HG02938 (cell line): ENCODE data around the gene SRCAP.

Experiments used
- ATAC-seq: cut with Tn5 transposase; IDR thresholded peaks from one replicate; pipeline ENCODE4 v1.9.1; 2021; ENCODE audit warnings: mild to moderate bottlenecking, moderate library complexity; ENCODE audit not compliant: unreplicated experiment

SRCAP gene

DNA sequence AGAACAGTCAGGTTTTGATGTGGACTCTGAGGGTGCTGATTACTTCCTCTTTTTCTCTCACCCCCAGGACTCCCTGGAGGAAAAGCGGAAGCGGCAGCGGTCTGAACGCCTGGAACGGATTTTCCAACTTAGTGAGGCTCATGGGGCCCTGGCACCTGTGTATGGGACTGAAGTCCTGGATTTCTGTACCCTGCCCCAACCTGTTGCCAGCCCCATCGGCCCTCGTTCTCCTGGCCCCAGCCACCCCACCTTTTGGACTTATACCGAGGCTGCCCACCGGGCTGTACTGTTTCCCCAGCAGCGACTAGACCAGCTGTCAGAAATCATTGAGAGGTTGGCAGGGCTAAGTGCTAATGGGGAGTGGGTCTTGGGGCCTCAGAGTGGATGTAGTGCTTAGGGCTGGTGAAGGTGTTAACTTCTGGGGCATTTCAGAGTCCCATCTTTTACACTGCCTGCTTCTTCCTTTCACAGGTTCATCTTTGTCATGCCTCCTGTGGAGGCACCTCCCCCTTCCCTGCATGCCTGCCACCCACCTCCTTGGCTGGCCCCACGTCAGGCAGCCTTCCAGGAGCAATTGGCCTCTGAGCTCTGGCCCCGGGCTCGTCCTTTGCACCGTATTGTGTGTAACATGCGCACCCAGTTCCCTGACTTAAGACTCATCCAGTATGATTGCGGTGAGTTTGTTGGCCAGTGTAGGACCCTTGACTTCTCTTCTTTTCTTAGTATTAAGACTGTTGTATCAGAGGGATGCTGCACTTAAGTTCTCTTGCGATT lies 30.1 kb downstream of the SRCAP start:
- no peak for ATAC-seq

DNA sequence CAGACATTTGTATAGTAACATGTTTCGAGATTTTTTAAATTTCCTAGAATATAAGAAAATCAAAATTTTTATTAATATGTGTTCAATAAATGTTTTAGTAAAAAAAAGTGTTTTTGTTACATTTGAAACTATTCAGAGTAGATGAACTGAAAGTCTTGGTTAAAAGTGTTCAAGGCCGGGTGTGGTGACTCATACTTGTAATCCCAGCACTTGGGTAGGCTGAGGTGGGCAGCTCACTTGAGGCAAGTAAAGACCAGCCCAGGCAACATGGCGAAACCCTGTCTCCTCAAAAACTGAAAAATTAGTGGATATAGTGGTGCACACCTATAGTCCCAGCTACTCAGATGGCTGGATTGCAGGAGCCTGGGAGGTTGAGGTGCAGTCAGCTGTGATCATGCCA lies 32.4 kb downstream of the SRCAP start:
- no peak for ATAC-seq

DNA sequence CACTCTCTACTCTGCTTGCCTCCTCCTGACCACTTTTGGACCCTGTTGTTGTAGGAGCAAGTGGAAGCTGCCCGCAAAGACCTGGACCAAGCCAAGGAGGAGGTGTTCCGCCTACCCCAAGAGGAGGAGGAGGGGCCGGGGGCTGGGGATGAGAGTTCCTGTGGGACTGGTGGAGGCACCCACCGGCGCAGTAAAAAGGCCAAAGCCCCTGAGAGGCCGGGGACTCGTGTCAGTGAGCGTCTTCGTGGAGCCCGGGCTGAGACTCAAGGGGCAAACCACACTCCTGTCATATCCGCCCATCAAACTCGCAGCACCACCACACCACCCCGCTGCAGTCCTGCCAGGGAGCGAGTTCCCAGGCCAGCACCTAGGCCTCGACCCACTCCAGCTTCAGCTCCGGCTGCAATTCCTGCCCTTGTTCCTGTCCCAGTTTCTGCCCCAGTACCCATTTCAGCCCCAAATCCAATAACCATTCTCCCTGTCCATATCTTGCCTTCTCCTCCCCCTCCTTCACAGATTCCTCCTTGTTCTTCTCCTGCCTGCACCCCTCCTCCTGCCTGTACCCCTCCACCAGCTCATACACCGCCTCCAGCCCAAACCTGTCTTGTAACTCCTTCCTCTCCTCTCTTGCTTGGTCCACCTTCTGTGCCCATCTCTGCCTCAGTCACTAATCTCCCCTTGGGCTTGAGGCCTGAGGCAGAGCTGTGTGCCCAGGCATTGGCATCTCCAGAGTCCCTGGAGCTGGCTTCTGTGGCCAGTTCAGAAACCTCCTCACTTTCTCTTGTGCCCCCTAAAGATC lies 38.2 kb downstream of the SRCAP start:
- no peak for ATAC-seq

DNA sequence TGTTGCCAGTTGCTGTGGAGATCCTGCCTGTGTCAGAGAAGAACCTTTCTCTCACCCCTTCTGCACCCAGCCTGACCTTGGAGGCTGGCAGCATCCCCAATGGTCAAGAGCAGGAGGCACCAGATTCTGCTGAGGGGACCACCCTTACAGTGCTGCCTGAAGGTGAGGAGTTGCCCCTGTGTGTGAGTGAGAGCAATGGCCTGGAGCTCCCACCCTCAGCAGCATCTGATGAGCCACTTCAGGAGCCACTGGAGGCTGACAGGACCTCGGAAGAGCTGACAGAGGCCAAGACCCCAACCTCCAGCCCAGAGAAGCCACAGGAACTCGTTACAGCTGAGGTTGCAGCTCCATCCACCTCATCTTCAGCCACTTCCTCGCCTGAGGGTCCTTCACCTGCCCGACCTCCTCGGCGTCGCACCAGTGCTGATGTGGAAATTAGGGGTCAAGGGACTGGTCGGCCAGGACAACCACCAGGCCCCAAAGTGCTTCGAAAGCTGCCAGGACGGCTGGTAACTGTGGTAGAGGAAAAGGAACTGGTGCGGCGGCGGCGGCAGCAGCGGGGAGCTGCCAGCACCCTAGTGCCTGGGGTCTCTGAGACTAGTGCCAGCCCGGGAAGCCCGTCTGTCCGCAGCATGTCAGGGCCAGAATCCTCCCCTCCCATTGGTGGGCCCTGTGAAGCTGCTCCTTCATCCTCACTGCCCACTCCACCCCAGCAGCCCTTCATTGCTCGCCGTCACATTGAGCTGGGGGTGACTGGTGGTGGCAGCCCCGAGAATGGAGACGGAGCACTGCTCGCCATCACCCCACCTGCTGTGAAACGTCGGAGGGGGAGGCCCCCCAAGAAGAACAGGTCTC lies 39.0 kb downstream of the SRCAP start:
- ATAC-seq: no peak

DNA sequence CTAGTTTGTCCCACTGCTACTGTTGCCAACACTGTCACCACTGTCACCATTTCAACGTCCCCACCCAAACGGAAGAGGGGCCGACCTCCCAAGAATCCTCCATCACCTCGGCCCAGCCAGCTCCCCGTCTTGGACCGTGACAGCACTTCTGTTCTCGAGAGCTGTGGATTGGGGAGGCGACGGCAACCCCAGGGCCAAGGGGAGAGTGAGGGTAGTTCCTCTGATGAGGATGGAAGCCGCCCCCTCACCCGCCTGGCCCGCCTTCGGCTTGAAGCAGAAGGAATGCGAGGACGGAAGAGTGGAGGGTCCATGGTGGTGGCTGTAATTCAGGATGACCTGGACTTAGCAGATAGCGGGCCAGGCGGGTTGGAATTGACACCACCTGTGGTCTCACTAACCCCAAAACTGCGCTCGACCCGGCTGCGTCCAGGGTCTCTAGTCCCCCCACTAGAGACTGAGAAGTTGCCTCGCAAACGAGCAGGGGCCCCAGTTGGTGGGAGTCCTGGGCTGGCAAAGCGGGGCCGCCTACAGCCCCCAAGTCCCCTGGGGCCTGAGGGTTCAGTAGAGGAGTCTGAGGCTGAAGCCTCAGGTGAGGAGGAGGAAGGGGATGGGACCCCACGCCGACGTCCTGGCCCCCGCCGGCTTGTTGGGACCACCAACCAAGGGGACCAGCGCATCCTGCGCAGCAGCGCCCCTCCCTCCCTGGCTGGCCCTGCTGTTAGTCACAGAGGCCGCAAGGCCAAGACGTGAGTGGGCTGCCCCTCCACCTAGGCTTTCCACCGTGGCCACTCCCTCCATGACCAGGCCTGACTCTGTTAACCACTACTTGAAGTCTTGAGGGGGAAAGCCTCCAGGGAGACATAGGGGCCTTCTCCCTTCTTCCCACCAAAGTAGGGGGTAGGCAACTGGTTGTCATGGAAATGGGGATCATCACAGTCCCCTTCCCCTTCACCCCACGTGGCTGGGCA lies 40.3 kb downstream of the SRCAP start:
- ATAC-seq: no peak

DNA sequence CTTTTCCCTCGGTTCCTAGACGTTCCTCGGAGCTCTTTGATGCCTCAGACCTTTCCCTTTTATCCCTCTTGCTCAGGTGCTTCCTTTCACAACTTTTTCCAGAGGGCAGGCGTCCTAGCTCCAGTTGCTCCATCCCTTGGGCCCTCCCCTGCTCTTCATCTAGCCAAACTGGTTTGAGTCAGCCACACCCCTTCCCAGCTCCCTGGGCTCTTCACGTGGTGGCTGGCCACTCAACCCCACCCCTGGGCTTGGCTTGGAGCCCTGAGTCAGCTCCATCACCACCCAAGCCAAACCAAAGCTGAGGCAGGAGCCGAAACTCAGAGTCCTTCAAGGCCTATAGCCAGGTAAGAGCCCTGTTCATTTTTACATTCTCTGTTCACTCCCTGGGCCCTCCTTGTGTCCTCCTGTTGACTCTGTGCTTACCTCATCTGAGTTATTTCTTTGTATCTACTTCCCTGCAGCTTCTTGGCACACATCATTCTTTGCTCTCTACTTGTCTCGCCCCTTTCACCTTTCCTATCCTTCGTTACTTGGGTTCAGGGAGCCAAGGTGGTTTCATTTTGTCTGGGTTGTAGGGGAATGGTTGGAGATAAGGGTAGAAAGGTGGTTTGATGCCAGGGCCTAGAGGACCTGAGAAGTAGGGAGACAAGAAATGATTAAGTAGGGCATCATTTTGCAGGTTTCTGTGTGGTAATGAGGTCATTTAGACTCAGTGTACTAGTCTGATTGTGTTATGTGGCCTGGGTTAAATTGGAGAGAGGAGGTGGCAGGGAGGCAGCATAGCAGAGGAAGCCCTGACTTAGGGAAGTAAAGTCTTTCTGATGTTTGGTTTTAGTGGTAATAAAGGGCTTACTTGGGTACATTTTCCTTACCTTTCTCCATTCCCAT lies 41.6 kb downstream of the SRCAP start:
- ATAC-seq: no peak

DNA sequence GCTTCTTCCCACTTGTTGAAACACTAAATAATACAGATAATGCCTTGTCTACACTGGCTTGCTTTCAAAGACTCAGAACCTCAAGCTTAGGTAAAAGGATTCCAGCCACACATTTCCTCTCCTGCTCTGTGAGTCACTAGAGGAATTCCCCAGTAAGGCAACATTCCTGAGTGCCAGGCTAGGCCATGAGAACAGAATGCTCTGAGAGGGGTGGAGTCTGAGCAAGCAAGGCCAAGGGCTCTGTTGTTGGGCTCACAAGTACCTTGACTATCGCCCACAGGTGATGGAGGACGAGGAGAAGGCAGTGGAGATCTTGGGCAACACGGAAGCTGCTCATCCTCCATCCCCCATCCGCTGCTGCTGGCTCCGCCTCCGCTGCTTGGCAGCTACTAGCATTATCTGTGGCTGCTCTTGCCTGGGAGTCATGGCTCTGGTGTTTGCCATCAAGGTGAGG lies 42.5 kb downstream of the SRCAP start:
- ATAC-seq: no peak

DNA sequence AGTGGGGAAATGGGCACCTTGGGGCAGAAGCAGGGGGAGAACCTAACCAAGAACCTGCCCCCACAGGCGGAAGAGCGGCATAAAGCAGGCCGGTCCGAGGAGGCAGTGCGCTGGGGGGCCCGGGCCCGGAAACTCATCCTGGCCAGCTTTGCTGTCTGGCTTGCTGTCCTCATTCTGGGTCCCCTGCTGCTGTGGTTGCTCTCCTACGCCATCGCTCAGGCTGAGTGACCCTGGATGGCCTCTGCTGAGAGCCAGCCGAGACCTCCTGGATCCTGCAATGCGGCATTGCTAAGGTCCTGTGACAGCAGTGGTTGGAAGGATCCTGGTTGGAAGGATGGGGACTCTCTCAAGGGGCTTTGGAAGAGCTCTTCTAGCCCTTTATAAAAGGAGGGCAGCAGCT lies 44.7 kb downstream of the SRCAP start:
- ATAC-seq: no peak

DNA sequence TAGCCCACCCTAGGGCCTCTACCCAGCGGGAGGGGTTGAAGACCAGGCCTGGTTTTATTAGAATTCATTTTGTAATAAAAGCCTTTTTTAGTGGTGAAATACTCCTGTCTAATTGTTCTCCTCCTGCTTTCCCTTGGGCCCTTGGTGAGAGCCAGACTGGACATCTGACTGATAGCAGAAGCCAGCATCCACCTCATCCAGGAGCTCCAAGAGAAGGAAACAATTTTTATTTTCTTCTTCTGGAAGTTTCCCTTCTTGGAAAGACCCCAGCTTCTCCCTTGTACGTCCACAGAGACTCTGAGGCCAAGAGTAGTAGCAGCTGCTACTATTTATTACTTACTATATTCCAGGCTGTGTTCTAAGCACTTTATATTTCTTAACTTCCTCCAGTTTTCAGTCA lies 45.2 kb downstream of the SRCAP start:
- ATAC-seq: no peak

DNA sequence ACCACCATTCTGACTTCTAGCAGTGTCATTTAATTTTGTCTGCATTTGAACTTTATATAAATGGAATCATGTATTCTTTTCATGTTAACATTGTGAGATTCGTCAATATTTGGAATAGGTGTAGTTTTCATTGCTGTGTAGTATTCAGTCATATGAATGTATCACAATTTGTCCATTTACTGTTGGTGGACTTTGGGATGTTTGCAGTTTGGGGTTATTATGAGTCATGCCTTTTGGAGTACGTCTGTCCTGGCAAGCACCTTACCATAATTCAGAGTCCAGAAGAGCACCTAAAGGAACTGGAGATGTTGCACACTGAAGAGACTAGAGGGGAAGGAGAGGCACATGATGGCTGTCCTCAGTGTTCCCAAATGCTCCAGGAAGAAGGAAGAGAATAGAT lies 46.1 kb downstream of the SRCAP start:
- ATAC-seq: no peak

DNA sequence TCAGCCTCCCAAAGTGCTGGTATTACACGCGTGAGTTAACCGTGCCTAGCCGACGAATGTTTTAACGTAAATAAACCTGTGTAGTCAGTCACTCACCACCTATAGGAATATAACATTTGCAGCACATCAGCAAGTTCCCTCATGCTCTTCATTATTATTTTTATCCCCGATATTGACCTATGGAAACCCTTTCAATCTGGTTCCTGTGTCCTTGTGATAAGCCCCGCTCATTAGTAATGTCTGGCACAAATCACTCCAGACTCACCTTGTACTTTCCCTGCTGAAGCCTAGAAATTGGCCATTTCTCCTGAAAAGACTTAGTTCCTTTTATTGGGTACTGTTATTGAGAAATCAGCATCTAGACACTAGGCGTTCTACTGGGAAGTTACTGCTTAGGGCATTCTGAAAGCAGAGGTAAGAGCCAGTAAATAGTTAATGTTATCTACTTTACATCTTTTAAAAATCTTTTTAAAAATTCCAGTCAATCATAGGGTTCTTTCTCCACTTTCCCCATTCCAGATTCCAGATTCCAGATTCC lies 47.7 kb downstream of the SRCAP start:
- no peak for ATAC-seq

DNA sequence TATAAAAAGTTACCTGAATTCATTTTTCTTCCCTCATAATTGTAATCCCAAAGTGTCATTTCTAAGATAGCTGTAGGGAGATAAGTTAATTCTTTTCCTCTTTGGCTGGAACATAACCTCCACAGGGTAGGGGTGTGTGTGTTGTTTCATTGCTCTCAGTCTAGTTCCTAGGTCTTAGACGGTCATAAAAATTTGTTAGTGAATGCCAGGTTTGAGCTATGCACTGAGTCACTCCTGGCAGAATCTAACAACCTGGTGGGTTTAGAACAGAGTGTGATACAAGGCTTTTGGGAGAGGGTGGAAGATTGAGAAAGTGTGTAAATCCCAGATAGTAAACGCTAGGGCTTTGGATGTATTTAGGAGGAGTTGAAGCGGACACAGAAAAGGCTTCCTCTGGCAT lies 48.4 kb downstream of the SRCAP start:
- no peak for ATAC-seq

DNA sequence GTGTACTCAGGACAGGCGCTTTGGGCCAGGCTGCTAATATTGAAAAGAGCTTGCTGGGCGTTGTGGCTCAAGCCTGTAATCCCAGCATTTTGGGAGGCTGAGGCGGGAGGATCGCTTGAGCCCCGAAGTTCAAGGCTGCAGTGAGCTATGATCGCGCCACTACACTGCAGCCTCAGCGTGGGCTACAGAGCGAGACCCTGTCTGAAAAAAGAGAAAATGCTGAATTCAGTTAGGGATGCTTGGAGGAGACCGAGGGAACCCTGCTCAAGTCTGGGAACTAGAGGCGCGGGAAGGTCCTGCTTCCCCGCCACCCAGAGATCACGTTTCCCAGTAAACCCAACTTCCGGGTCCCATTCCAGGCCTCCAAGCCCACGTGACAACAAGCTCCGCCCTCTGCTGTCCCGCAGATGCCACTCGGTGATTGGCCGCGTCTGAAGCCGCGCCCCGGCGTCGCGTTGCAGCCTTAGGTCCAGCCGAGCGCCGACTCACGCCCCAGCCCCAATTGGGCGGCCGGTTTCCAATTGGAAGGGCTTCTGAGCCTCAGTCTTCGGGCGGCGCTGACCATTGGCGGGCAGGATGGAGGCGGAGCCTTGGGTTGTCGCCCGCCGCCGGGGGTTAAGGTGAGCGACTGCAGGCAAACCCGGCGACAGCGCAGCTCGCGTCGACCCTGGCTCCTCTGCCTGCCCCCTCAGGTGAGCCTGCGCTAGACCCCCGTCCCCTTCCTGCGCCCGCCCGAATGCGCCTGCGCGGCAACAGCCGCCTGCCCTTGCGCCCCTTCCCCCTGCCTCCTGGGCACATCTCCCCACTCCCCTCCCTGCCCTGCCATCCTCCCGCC lies 49.0 kb downstream of the SRCAP start, which contains the start of gene PHKG2:
PHKG2 (plus strand) TSS at position 627 of the 835 bp plus-strand sequence. CDS start 396 bp downstream, outside the sequence.
- ATAC-seq: peak; percentile 96

DNA sequence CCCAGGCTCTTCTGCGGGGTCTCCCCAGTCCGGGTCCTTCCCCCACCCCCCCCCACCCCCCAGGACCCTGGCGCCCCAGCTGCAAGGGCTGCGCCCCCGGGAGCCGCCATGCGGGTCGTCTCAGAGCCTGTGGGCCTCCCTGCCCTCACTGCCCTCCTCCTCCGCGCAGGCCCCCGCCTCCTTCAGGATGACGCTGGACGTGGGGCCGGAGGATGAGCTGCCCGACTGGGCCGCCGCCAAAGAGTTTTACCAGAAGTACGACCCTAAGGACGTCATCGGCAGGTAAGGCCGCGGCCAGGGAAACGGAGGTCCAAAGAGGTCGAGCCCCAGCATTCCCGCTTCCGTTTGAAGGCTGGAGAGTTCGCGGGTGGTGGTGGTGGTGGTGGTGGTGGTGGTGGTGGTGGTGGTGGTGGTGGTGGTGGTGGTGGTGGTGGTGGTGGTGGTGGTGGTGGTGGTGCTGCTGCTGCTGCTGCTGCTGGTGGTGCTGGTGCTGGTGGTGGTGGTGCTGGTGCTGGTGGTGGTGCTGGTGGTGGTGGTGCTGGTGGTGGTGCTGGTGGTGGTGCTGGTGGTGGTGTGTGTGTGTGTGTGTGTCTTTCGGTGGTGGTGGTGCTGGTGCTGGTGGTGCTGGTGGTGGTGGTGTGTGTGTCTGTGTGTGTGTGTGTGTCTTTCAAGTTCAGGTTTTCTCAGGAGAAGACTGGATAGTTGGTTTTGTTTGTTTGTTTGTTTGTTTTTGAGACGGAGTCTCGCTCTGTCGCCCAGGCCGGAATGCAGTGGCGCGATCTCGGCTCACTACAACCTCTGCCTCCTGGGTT lies 49.9 kb downstream of the SRCAP start:
- ATAC-seq: no peak

DNA sequence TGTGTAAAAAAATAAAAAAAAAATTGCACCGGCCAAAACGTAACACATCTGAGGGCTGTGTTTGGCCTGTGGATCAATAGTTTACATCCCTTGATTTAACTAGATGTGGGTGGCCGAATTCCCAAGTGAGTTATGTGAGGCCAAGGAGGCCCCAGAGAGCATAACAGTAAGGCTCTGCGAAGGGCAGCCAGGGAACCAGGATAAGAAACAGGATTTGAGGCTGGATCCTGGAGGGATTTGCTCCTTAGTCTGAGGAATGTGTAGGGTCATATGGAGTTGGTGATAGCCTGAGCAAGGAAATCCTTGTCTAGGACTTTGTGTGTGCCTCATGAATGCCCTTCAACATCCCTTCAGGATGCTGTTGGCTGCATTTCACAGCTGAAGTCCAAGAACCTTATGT lies 51.2 kb downstream of the SRCAP start:
- ATAC-seq: no peak

DNA sequence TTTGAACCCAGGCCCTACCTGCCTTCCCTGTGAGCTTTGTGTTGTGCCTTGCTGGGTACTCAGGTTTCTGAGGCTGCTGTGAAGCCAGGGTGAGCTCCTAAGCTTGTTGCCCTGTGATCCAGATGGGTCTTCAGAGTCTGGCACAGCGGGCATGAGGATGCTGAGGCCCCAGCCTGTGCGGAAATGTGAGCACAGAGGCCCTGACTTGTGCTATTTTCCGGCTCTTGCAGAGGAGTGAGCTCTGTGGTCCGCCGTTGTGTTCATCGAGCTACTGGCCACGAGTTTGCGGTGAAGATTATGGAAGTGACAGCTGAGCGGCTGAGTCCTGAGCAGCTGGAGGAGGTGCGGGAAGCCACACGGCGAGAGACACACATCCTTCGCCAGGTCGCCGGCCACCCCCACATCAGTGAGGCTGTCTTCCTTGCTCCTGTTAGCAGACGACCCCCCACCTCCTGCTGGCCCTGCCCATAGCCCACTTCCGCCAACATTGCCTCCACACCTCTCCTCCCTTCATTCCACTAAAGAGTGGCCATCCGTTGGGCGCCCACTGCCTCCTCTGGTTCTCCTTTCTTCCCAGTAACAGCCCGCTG lies 52.0 kb downstream of the SRCAP start:
- ATAC-seq: no peak

DNA sequence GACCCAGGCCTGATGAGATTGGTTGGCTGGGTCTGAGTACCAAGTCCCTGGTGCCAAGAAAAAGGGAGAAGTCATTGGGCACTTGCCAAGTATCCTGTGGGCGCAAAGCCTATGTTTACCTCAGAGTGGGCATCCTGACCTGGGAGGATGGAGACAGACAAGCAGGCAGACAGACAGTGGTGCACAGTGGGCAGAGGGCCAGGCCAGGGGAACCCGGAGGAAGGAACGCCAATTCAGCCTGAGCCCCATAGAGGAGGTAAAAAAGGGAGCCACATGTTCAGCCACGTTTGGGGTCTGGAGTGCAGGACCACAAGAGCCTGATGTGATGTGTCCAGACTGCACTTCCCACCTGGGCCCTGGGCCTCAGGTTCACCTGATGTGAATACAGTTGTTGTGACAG lies 54.6 kb downstream of the SRCAP start:
- ATAC-seq: no peak
